Panc1 (cell line): ENCODE results near the gene ZFYVE27.

Experiments
- CTCF ChIP-seq: fragments of 450-650 bp; IDR thresholded peaks from 2 replicates; pipeline ENCODE4 v1.5.1; 2017; ENCODE audit warnings: mild to moderate bottlenecking
- POLR2AphosphoS5 ChIP-seq: IDR thresholded peaks from 2 replicates; pipeline ENCODE4 v1.6.1; 2012; ENCODE audit warnings: mild to moderate bottlenecking, low read depth, low read length, moderate library complexity
- REST ChIP-seq, 2 experiments: IDR thresholded peaks; 2 replicates each; pipeline ENCODE4 v1.6.1; 2011 to 2012; ENCODE audit warnings: low read depth in 2 of 2, control low read depth in 1 of 2, low read length in 1 of 2, mild to moderate bottlenecking in 1 of 2, moderate library complexity in 1 of 2; ENCODE audit not compliant: insufficient read depth in 1 of 2
- SIN3A ChIP-seq: IDR thresholded peaks from 2 replicates; pipeline ENCODE4 v1.6.1; 2012; ENCODE audit warnings: low read depth, mild to moderate bottlenecking, low read length, moderate library complexity, borderline replicate concordance; ENCODE audit not compliant: insufficient read depth

DNA sequence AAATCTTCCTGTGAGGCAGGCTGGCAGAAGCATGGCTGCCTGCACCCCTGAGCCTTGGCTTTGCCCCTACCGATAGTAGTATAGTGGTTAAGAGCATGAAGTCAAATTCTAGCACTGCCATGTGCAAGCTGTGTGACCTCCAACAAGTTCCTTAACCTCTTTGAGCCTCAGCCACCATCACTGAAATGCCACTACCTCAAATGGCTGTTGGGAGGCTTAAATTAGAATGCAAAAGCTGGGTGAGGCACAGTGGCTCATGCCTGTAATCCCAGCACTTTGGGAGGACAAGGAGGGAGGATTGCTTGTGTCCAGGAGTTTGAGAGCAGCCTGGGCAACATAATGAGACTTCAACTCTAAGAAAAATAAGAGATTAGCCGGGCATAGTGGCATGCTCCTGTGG, 26.5 kb downstream of the ZFYVE27 start:
- TF ChIP-seq REST (IDR thresholded peaks at IDR 0.05; ENCODE audit: insufficient read depth in 1 of 2, low read depth in 2 of 2, low read length in 1 of 2) (no peak), CTCF (no peak), POLR2AphosphoS5 (no peak), SIN3A (no peak)
